ENCODE measurements around the gene CCDC102A. TPM values are rescaled to one million over a fixed set of nuclear protein-coding genes. Genes with fewer than 3 reads are reported as not detected.
A peak's percentile ranks its signal among the peaks of the same experiment; 100 is the strongest.

CCDC102A gene
- total RNA-seq, 1 experiment from 2014 or later = 7.7 TPM

DNA sequence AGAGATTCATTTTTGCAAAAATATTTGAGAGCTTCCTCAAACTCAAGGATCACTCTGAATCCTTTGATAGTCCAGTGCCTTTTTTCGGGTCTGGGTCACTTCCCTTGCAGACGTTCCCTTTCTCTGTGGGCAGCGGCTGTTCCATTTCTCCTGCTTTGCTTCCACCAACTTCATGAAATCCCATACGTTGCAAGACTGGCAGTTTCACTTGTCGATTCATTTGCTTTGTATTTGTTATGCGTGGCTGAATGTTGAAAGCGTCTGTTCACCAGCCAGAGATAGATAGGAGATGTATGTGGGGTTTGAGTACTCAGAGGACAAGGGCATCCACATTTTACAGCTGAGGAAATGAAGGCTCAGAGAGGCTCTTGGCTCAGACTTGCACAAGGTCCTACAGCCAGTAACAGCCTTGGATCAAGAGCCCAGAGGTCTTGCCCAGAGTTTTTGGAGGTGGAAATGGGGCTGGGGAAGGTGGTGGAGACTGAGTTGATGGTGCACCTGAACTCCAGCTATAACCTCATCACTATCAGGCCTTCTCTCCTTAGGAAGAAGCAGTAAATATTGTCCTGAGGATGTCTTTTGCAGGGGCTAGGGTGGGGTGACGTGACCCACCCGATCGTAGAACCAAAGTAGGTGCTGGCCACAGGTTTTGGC, 1.3 kb upstream of the CCDC102A start:
- no peak for DNase-seq (ENCODE audit: low read depth)

DNA sequence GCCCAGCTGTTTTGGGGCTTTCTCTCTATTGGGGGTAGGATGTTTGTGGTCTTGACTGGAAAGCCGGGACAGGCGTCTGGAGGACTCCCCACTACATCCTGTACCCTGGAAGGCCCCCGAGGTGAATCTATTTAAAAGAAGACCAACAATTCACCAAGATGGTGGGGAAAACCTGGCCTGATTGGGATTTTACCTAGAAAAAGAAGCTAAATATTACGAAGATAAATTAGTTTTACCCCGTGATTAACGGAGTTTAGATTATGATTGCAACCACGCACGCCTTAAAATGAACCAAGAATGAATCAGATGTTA, 779 bp upstream of the CCDC102A start:
- peak; percentile 43 for DNase-seq (ENCODE audit: low read depth)

- peak; percentile 75 for DNase-seq (ENCODE audit: low read depth)
These were observed 578 bp downstream of the CCDC102A start for GRCh38 chr16:57535680-57536305.

GRCh38 chr16:57534881-57535658, 1.3 kb downstream of the CCDC102A start:
- no peak for DNase-seq (ENCODE audit: low read depth)

DNA sequence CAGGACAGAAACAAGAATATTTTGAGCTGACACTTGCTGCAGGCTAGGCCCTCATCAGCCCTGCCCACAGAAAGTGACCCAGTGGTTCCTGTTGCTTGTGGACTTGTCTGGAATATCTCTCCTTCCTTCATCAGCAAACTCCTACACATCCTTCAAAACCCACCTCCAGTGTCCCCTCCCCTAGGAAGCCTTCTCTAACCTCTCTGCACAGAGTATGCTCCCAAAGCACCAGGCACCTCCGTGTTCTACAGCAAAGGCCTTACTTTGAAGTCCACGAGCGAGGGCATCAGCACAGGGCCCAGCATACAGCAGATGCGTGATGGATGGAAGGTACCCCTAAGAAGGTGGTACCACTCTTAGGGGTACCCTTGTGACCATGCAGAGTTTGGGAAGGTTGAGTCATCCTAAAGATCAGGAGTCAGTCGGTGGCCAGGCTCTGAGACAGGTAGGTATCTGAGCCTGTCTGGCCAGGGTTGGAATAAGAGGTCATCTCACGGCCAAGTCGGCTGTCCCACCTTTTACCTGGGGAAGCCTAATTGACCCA, 2.0 kb downstream of the CCDC102A start:
- DNase-seq (ENCODE audit: low read depth) = no peak

GRCh38 chr16:57533431-57534336, 2.7 kb downstream of the CCDC102A start:
- no peak for DNase-seq (ENCODE audit: low read depth)

DNA sequence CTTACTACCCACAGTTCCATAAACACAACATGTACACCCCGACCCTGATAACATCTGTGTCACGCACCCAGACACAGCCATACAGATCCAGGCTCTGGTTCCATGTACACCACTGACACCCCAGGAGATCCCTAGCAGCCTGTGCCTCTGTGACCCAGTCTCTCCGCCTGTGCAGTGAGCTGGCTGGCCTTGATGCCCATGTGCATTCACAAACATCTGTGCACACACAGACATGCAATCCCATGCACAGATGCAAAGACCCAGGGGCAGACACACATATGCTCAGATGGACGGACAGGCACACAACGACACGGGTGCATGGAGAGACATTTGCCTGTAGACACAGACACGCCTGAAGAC, 4.1 kb downstream of the CCDC102A start:
- no peak for DNase-seq (ENCODE audit: low read depth)

DNA sequence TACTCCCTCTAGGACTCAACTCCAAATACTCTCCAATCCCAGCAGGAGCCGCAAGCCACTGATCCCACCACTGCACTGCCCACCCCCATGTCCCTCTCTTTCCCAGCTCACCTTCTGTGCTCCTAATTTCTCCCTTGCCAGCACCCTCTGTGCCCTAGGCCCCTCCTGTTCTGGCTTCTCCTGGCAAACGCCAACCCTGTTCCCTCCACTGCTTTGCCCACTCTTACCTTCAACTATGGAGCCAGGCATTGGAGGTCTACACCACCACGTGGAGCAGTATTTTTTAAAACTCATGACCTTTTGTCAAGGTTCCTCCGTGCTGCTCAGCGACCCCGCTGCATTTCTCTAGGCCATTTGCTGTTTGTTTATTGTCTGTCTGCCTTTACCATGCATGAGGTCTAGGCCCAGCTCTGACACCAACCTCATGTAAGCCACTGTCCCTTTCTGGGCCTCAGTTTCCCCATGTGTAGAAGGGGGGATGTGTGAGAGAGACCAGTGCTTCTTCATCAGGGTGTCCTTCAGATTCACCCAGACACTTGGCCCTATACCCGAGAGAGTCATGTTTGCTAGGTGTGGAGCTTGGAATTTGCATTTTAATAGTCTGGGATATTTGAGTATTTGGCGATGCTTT, 4.6 kb downstream of the CCDC102A start:
- DNase-seq (ENCODE audit: low read depth) = no peak

DNA sequence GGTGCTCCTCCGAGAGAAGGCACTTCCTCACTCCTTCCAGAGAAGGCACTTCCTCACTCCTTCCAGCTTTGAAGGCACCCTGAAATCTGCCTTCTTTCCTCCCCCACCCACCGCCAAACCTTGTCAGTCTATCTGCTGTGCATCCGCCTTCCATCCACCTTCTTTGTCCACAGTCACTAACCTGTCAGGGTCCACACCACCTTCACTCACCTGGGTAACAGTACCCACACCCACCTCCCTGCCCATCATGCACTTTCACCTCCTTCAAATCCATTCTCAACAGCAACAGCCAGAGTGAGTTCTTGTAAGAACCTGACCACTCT, 5.2 kb downstream of the CCDC102A start:
- no peak for DNase-seq (ENCODE audit: low read depth)

- DNase-seq (ENCODE audit: low read depth) = no peak
These were observed 5.7 kb downstream of the CCDC102A start for GRCh38 chr16:57530522-57531252.

DNA sequence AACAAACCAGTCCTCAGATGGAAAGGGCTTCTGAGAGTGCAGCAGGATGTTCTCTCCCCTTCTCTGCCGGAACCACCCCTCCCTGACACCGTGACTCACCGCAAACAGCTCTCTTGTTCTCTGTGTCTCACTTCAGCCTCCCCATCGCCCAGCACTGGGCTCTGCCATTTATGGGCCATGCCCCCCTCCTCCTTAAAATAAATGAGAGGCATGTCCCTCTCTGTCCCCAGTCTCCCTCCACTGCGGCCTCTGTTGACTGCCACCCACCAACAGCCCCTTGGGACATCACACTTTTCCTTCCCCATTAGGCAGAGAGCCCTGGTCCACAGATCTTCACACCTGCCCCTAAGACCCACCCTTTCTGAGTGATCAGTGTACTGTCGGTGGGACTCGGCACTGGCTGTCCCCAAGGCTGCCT, 6.3 kb downstream of the CCDC102A start:
- peak; percentile 48 for DNase-seq (ENCODE audit: low read depth)

DNA sequence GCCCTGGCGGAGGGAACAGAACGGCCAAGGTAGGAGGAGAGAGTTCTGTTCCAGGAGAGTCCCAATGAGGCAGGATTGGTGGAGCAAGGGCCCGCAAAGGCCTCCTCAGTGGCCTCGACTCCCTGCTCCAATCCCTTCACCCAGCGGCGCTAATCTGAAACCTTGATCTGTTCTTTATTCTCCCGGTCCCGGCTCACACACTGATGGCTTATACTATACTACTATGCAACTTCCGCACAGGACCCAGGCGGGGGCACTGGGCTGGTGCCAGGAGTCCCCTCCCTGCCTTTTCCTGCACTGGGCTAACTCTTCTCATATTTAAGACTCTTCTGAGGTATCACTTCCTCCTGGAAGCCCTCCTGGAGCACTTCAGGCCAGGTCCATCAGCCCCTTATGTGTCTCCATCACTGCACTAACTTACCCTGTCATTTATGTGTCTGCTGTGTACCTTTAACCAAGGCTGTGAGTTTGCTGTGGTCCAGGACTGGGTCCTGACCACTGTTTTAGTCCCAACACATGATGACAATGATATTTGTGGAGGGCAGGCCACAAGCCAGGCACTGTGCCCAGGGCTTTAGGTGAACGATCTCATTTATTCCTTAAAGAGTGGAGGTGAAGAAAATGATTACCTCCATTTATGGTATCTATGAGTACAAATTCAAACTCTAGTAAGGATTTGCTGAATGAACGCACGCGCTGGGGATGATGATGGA, 6.8 kb downstream of the CCDC102A start:
- no peak for DNase-seq (ENCODE audit: low read depth)

- DNase-seq (ENCODE audit: low read depth) = no peak
These were observed 7.6 kb downstream of the CCDC102A start for GRCh38 chr16:57528499-57529390.

DNA sequence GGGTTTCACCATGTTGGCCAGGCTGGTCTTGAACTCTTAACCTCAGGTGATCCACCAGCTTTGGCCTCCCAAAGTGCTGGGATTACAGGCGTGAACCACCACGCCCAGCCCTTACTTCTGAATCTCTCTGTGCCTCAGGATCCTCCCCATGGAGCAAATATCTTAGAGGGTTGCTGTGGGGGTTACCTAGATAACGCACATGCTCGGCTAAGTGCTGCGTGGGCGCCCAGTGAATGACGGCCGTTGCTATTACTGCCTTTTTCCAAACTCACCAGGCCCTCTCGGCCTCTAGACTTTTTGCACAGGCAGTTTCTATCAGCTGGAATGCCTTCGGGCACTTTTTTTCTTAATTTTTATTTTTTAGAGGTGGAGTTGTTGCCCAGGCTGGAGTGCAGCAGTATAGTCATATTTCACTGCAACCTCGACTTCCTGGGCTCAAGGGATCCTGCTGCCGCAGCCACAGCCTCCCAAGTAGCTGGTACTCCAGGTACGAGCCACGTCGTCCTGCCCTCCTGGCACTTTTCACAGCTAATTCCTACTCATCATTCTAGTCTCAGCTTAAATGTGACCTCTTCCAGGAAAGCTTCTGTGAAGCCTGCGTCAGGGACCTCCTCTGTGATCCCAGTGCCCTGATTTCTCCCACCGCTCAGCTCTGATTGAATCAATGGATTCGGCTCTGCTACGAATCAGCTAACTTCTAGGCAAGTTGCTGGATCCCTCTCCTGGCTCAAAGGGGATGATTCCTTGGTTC, 8.6 kb downstream of the CCDC102A start:
- DNase-seq (ENCODE audit: low read depth) = no peak

- no peak for DNase-seq (ENCODE audit: low read depth)
These were observed 9.3 kb downstream of the CCDC102A start for GRCh38 chr16:57527027-57527426.

- no peak for DNase-seq (ENCODE audit: low read depth)
These were observed 9.9 kb downstream of the CCDC102A start for GRCh38 chr16:57526498-57526897.

GRCh38 chr16:57525761-57526160, 10.6 kb downstream of the CCDC102A start:
- no peak for DNase-seq (ENCODE audit: low read depth)

DNA sequence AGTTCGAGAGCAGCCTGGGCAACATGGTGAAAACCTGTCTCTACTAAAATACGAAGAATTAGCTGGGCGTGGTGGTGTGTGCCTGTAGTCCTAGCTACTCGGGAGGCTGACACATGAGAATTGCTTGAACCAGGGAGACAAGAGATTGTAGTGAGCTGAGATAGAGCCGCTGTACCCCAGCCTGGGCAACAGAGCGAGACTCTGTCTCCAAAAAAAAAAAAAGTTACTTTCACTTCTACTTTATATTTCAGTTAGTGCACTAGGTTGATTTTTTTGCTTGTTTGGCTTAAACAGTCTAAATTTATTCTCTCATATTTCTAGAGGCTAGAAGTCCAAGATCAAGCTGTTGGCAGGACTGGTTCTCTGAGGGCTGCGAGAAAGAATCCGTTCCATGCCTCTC, 13.4 kb downstream of the CCDC102A start:
- DNase-seq (ENCODE audit: low read depth) = no peak
